Measurements from ENCODE around the gene ZNF232. TPM values are rescaled to one million over a fixed set of nuclear protein-coding genes. Genes with fewer than 3 reads are reported as not detected.
"Not testable (repeated sequence)": the region's sequence is repeated elsewhere in the genome, so short reads cannot be mapped to it uniquely, and the experiment has no call there.

Gene ZNF232
- total RNA-seq, 3 donors from 2014 or later: 5.1 to 13.8 (median 9.2) TPM

DNA sequence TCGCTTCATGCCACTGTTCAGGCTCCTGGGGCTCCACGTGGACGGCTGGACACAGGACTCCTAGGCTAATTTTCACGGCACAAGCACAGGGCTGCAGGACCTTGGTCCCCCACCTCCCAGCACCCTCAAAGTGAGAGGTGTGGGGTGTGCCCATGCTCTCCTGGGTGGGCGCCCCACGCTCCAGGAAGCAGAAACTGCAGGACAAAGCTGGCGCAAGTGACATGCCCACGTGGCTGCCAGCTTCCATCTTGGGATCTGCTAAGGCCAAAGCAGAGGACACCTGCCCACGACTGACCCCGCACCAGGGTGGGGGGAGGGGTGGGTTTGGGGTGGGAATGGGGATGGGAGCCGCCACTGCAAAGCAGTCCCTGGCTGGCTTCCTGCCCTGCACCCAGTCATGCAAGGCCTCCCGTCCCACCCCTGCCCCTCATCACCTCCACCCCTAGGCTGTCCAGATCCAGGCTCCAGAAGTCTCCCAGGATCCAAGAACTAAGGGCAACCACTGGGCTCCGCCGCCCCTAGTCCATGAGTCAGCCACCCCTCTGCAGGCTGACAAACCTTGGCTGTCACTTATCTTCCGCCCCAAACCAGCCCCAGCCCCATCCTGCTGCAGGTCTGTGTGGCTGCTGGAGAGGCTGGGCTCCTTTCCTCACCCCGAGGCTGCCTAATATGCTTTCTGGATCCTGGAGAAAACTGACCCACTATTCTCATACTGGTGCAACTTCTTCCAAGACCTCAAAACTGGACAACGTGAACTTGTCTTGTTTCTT lies 15.2 kb upstream of the ZNF232 start:
- H3K27me3 ChIP-seq: no peaks in the 10 kb centered on the region
- no peaks in the 10 kb centered on the region for H3K4me1 ChIP-seq
- intact Hi-C loops (cut with DNase I; ENCODE audit: low total_unique reads): no loop called here
- no peak overlapping the region for H3K27ac ChIP-seq
- no peaks in the 10 kb centered on the region for H3K9me3 ChIP-seq
- H3K36me3 ChIP-seq: no peaks in the 10 kb centered on the region
- TF ChIP-seq POLR2AphosphoS5 (IDR thresholded peaks at IDR 0.05) (no peak), POLR2A (IDR thresholded peaks at IDR 0.05) (no peak)
- TF ChIP-seq, protein P1, sequence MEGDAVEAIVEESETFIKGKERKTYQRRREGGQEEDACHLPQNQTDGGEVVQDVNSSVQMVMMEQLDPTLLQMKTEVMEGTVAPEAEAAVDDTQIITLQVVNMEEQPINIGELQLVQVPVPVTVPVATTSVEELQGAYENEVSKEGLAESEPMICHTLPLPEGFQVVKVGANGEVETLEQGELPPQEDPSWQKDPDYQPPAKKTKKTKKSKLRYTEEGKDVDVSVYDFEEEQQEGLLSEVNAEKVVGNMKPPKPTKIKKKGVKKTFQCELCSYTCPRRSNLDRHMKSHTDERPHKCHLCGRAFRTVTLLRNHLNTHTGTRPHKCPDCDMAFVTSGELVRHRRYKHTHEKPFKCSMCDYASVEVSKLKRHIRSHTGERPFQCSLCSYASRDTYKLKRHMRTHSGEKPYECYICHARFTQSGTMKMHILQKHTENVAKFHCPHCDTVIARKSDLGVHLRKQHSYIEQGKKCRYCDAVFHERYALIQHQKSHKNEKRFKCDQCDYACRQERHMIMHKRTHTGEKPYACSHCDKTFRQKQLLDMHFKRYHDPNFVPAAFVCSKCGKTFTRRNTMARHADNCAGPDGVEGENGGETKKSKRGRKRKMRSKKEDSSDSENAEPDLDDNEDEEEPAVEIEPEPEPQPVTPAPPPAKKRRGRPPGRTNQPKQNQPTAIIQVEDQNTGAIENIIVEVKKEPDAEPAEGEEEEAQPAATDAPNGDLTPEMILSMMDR (IDR thresholded peaks at IDR 0.05): no peak
- DNase-seq (ENCODE audit: low spot score in 2 of 2): peak in 1 of 2 donors; percentile 7
- no peak overlapping the region for H3K4me3 ChIP-seq

DNA sequence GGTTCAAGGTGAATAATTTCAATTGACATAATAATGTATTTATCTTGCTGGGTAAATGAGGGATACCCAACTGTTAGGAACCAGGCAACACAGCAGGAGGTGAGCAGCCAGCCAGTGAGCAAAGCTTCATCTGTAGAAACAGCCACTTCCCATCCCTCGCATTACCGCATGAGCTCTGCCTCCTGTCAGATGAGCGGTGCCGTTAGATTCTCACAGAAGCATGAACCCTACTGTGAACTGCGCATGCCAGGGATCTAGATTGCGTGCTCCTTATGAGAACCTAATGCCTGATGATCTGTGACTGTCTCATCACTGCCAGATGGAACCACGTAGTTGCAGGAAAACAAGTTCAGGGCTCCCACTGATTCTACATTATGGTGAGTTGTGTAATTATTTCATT lies 13.2 kb upstream of the ZNF232 start:
- peak in 1 of 2 donors; percentile 5 for DNase-seq (ENCODE audit: low spot score in 2 of 2)
- H3K4me1 ChIP-seq; intact Hi-C loops (cut with DNase I; ENCODE audit: low total_unique reads); H3K27ac ChIP-seq; H3K36me3 ChIP-seq; H3K9me3 ChIP-seq; H3K27me3 ChIP-seq; H3K4me3 ChIP-seq: not testable (repeated sequence)

DNA sequence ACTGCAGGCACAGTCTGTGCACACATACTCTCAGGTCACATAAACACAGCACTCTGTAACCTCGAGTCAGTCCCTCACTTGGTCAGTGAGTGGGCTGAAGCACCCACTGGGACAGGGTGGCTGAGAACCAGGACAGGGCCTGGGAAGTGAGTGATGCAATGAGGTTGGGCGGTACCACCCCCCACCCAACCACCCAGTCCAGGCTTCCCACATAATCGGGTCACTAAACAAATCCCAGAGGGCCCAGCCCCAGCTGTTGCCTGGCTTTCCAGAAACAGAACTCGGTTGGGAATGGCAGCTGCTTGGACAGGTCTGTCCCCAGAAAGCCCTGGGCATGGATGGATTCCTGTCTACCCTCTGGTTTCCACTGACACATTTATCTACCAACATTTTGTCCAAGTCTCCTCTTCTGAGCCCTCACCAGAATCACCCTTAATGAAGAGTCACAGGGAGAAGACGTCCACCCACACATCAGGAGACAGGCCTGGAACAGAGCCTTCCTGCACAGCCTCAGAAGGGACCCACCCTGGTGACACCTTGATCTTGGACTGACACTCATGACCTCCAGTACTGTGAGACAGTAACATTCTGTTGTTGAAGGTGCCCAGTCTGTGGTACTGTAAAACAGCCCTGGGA lies 12.6 kb upstream of the ZNF232 start:
- intact Hi-C loops (cut with DNase I; ENCODE audit: low total_unique reads): not testable (repeated sequence)

DNA sequence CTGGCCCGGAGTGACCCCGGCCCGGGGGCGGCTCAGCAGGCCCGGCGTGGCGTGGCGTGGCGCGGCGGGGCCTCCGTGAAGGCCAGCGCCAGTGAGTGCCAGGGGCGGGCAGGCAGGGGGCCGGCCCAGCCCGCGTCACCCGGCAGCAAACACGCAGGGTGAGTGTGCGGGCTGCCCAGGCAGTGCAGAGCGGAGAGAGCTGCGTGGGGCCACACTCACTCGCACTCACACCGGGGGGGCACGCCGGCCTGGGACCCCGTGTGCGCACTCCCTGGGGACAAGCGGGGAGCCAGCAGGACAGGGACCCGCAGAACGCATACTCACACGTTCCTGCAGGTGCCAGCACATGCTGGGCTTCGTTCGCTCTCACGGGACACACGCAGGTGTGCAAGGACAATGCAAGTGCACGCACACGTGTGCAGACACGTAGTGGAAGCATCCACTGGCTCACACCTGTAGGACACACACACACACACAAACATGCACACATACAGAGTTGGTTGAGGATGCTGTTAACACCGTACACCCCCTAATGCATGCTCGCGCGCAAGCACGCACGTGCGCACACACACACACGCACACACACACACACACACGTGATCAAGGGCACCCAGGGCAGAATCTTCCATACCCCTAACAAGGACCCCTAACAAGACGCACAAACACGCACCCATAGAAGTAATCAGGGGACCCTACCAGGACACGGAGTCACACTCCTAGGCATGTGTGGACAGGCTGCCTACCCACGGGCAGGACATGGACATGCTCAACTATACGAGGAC lies 11.9 kb upstream of the ZNF232 start:
- Histone ChIP-seq H3K36me3 (no peaks in the 10 kb centered on the region), H3K4me1 (no peaks in the 10 kb centered on the region), H3K9me3 (no peaks in the 10 kb centered on the region), H3K27me3 (no peaks in the 10 kb centered on the region), H3K27ac (peak overlapping the region in 1 of 2 donors; percentile 72), H3K4me3 (peak overlapping the region; percentile 47 to 83 (median 64))
- intact Hi-C loops (cut with DNase I; ENCODE audit: low total_unique reads): no loop called here
- no peak for TF ChIP-seq POLR2AphosphoS5 (IDR thresholded peaks at IDR 0.05)
- no peak for TF ChIP-seq POLR2A (IDR thresholded peaks at IDR 0.05)
- TF ChIP-seq, protein P1 (IDR thresholded peaks at IDR 0.05): no peak
- DNase-seq (ENCODE audit: low spot score in 2 of 2): peak in 1 of 2 donors; percentile 16

More for the DNA sequence above, 12.6 kb upstream of the ZNF232 start:
- peak in 1 of 2 donors; percentile 12 for DNase-seq (ENCODE audit: low spot score in 2 of 2)
- H3K27me3 ChIP-seq, H3K4me1 ChIP-seq, H3K36me3 ChIP-seq, H3K4me3 ChIP-seq, H3K9me3 ChIP-seq, H3K27ac ChIP-seq: not testable (repeated sequence)

DNA sequence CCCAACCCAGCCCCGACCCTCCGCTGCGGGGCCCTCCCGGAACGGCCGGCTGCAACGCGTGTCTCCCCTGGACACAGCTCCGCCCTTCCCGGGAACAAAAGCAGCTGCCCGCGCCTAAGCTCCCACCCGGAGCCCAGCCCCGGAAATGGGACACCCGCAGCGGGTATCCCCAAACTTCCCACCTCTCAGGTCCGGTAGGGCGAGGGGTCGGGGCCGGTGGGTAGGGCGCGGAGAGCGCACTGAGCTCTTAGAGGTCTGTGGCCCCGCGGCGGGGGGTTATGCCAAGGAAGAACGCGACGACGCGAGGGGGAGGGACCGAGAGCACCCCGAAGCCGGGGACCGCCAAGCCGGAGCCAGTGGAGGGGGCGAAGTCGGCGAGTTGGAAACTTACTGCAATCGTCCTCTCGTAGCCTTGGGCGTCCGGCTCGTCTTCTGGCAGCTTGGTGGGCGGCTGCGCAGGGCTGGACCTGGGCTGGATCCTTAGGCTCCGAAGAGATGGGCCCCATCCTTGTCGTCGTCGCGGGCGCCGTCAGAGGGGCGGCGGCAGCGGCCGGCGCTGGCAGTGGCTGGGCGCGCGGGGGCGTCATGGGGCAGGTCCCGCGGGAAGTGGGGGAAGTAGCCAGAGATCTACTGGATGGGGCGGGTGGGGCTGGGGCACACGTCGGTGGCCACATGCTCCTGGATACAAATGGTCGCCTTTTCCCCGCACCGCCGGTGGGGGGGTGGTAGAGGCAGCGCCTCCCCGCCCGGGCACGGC lies 11.1 kb upstream of the ZNF232 start:
- TF ChIP-seq, protein P1 (IDR thresholded peaks at IDR 0.05): no peak
- TF ChIP-seq POLR2A (IDR thresholded peaks at IDR 0.05): no peak
- TF ChIP-seq POLR2AphosphoS5 (IDR thresholded peaks at IDR 0.05): no peak
- H3K4me1 ChIP-seq: no peaks in the 10 kb centered on the region
- peak in 1 of 2 donors; percentile 43 for DNase-seq (ENCODE audit: low spot score in 2 of 2)
- peak overlapping the region; percentile 36 to 72 for H3K27ac ChIP-seq
- H3K4me3 ChIP-seq: peak overlapping the region; percentile 47 to 83 (median 64)
- H3K9me3 ChIP-seq: no peaks in the 10 kb centered on the region
- intact Hi-C loops (cut with DNase I; ENCODE audit: low total_unique reads): no loop called here
- no peaks in the 10 kb centered on the region for H3K36me3 ChIP-seq
- peaks cover 0 to 6% of the 10 kb centered on the region in 2 donors for H3K27me3 ChIP-seq

DNA sequence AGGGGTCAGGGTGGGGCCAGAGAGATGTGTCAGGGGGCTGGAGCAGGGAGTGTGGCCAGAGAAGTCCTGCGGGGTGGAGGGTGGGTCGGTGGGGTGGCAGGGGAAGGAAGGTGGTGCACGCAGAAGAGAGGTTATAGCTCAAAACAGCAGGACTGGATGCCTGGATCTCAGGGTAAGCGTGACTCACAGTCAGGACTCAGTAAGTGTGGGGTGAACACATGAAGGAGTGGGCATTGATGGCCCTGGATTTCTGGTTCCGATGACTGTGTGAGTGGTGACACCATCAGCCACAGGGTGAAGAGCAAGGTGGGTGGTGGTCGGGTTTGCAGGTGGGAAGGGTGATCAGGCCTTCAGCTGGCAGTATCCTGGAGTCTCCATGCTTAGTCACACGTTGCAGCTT lies 10.4 kb upstream of the ZNF232 start:
- Histone ChIP-seq H3K4me3 (peak overlapping the region; percentile 47 to 83 (median 64)), H3K27ac (peak overlapping the region; percentile 36 to 72)
- intact Hi-C loops (cut with DNase I; ENCODE audit: low total_unique reads); H3K27me3 ChIP-seq; H3K9me3 ChIP-seq; H3K4me1 ChIP-seq; H3K36me3 ChIP-seq; DNase-seq (ENCODE audit: low spot score in 2 of 2): not testable (repeated sequence)

Data from breast epithelium (tissue), 4 donors.